GM10847 (cell line): Measurements from ENCODE around the gene FRAS1.

Experiments
- POLR2A ChIP-seq: IDR thresholded peaks from 2 replicates; pipeline ENCODE4 v1.6.1; 2011; ENCODE audit not compliant: insufficient read length; ENCODE audit errors: extremely low read depth

Gene FRAS1

GRCh38 chr4:78519962-78520361 lies 462.8 kb downstream of the FRAS1 start:
- no peak for TF ChIP-seq POLR2A

- TF ChIP-seq POLR2A = no peak
These were observed 463.7 kb downstream of the FRAS1 start for GRCh38 chr4:78520808-78521226.

- no peak for TF ChIP-seq POLR2A
These were observed 466.9 kb downstream of the FRAS1 start for GRCh38 chr4:78524009-78524408.

GRCh38 chr4:78525559-78525958 lies 468.4 kb downstream of the FRAS1 start:
- TF ChIP-seq POLR2A = no peak

- no peak for TF ChIP-seq POLR2A
These were observed 470.0 kb downstream of the FRAS1 start for GRCh38 chr4:78527103-78527502.

- no peak for TF ChIP-seq POLR2A
These were observed 470.4 kb downstream of the FRAS1 start for GRCh38 chr4:78527555-78527954.

- no peak for TF ChIP-seq POLR2A
These were observed 471.2 kb downstream of the FRAS1 start for GRCh38 chr4:78528327-78528726.

- TF ChIP-seq POLR2A = no peak
These were observed 472.6 kb downstream of the FRAS1 start for GRCh38 chr4:78529569-78530209.

- no peak for TF ChIP-seq POLR2A
These were observed 474.9 kb downstream of the FRAS1 start for GRCh38 chr4:78532046-78532445.

- no peak for TF ChIP-seq POLR2A
These were observed 476.7 kb downstream of the FRAS1 start for GRCh38 chr4:78533854-78534253.

- TF ChIP-seq POLR2A = no peak
These were observed 477.3 kb downstream of the FRAS1 start for GRCh38 chr4:78534286-78534955.

GRCh38 chr4:78542373-78542772 lies 485.2 kb downstream of the FRAS1 start:
- no peak for TF ChIP-seq POLR2A

- TF ChIP-seq POLR2A = no peak
These were observed 486.5 kb downstream of the FRAS1 start for GRCh38 chr4:78543424-78544125.

- TF ChIP-seq POLR2A = no peak
These were observed 487.6 kb downstream of the FRAS1 start for GRCh38 chr4:78544678-78545077.

GRCh38 chr4:78545275-78546246 lies 488.4 kb downstream of the FRAS1 start:
- no peak for TF ChIP-seq POLR2A
